Measurements from ENCODE around the gene CABP1.

DNA sequence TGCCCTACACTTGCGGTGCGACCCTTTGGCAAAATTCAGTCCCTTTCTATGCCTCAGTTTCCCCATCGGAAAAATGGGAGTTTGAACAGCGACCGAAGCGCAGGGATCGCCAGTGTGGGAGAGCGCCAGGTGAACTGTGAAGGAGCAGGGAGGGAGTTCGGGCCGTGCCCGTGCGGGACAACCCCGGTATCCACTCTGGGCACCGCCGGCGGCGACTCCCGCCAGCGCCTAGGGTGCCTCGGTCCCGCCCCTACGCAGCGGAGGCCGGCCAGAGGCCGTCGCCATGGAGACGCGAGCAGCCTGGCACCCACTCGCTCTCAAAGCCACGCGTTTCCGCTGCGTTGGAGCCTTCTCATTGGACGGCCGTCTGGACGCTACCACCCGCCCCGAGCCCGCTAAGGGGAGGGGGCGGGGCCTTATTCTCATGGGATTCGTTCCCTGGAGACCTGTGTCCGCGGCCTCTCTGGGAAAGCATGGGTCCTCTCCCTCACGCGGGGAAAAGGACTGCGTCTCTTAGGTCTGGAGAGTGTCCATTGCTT, 45.8 kb downstream of the CABP1 start:
- TF ChIP-seq, protein P1, sequence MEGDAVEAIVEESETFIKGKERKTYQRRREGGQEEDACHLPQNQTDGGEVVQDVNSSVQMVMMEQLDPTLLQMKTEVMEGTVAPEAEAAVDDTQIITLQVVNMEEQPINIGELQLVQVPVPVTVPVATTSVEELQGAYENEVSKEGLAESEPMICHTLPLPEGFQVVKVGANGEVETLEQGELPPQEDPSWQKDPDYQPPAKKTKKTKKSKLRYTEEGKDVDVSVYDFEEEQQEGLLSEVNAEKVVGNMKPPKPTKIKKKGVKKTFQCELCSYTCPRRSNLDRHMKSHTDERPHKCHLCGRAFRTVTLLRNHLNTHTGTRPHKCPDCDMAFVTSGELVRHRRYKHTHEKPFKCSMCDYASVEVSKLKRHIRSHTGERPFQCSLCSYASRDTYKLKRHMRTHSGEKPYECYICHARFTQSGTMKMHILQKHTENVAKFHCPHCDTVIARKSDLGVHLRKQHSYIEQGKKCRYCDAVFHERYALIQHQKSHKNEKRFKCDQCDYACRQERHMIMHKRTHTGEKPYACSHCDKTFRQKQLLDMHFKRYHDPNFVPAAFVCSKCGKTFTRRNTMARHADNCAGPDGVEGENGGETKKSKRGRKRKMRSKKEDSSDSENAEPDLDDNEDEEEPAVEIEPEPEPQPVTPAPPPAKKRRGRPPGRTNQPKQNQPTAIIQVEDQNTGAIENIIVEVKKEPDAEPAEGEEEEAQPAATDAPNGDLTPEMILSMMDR (IDR thresholded peaks at IDR 0.05), result no peak
- no peak for TF ChIP-seq EZH2 (IDR thresholded peaks at IDR 0.05)
- no peak for TF ChIP-seq EZH2phosphoT487 (IDR thresholded peaks at IDR 0.05)

Measured in neural progenitor cell (in vitro differentiated cells).